ENCODE data around the gene PDZD7. TPM values are rescaled to one million over a fixed set of nuclear protein-coding genes. Genes with fewer than 3 reads are reported as not detected.

PDZD7 gene
- polyA plus RNA-seq, 1 experiment: 0.86 TPM

DNA sequence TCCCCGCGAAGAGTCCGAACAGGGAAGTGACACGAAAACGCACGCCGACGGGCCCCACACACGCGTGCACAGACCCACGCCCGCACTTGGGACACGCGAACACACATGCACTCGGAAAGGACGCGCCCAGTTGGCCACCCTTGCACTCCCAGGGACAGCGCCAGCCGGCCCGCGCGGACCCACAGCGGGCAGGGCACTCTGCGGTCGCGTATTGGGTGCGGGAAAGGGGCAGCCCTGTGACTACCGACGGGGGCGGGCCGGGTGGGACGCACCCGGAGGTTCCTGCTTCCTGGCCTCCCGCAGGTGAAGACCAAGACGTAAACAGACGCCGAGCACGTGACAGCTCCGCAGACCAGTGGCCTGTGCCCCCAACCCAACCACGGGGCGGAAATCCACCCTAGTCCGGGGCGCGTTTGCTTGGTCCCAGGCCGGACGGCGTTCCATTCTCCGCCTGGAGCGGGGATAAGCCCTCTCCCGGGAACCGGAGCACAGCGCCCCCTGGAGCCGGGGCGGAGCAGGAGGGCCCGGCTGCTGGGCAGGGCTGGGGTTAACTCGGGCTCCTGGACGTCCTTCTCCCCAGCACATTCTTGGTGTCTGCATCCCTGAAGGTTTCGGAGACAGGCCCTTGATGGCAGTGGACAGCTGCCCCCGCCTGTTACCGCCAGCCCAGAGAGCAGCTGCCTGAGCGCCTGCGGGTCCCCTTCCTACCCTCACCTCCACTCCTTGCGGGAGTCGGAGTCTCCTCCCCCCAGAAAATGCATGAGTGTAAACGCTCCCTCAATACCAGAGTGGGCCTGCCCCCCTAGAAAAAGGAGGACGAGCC is 33.4 kb downstream of the PDZD7 start:
- no peak for DNase-seq (ENCODE audit: low read depth)
- TF ChIP-seq, protein P1, sequence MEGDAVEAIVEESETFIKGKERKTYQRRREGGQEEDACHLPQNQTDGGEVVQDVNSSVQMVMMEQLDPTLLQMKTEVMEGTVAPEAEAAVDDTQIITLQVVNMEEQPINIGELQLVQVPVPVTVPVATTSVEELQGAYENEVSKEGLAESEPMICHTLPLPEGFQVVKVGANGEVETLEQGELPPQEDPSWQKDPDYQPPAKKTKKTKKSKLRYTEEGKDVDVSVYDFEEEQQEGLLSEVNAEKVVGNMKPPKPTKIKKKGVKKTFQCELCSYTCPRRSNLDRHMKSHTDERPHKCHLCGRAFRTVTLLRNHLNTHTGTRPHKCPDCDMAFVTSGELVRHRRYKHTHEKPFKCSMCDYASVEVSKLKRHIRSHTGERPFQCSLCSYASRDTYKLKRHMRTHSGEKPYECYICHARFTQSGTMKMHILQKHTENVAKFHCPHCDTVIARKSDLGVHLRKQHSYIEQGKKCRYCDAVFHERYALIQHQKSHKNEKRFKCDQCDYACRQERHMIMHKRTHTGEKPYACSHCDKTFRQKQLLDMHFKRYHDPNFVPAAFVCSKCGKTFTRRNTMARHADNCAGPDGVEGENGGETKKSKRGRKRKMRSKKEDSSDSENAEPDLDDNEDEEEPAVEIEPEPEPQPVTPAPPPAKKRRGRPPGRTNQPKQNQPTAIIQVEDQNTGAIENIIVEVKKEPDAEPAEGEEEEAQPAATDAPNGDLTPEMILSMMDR (IDR thresholded peaks at IDR 0.05; ENCODE audit: insufficient read depth, low read depth, low read length): peak; percentile 94
- Histone ChIP-seq H3K27me3 (ENCODE audit: control insufficient read depth, insufficient read depth, low read length) (no peaks in the 10 kb centered on the region), H3K36me3 (ENCODE audit: control insufficient read depth, insufficient read depth, low read length) (peaks cover 11% of the 10 kb centered on the region), H3K4me3 (ENCODE audit: low read depth, low read length) (peak overlapping the region; percentile 71)
- POLR2A ChIA-PET: interaction anchor here (0.6 kb wide), 1 partner anchor 18 kb away, joined by 3 read pairs; no protein-coding TSS in a partner anchor
- CTCF ChIA-PET: interaction anchor here (0.6 to 21.8 kb wide), 23 partner anchors 9 to 143 kb away, joined by 3 to 479 read pairs (median 4); partner anchors contain the start of genes KAZALD1, MRPL43, PDZD7 and SFXN3

DNA sequence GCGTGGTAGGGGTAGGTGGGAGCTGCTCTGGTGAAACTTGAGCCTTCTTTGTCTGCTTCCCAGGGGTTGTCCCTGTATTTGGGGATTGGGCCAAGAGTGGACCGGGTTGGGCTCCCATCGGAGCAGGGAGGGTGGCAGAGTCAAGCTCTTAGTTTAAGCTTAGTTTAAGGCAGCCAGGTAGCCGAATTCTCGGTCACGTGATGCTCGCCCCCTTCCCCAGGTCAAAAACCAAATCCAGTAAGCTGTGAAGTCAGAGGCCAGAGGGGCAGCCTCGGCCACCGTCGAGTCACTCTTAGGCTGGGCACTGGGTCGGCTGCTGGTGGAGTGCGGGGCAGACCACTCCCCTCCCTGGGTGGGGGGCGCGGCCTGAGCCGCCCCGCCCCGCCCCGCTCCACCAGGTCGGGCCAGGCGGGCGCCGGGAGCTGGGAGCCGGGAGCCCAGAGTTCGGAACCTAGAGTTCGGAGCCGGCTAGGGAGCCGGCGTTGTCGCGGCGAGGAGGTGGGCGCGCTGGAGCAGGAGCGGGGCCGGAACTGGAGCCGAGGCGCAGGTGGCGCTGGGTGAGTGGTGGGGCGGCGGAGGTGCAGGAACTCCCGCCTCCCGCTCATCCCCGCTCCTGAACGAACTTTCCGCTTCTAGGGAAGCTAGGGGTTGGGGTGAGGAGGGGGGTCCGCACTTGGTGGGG is 34.1 kb downstream of the PDZD7 start:
- H3K36me3 ChIP-seq (ENCODE audit: control insufficient read depth, insufficient read depth, low read length): peaks cover 10% of the 10 kb centered on the region
- no peaks in the 10 kb centered on the region for H3K27me3 ChIP-seq (ENCODE audit: control insufficient read depth, insufficient read depth, low read length)
- H3K4me3 ChIP-seq (ENCODE audit: low read depth, low read length): peak overlapping the region; percentile 71
- TF ChIP-seq, protein P1 (IDR thresholded peaks at IDR 0.05; ENCODE audit: insufficient read depth, low read depth, low read length): no peak
- no peak for DNase-seq (ENCODE audit: low read depth)
- POLR2A ChIA-PET: interaction anchor here (0.6 kb wide), 1 partner anchor 19 kb away, joined by 3 read pairs; no protein-coding TSS in a partner anchor
- CTCF ChIA-PET: interaction anchor here (0.6 to 21.8 kb wide), 15 partner anchors 10 to 84 kb away, joined by 3 to 479 read pairs (median 7); partner anchors contain the start of genes KAZALD1, MRPL43, PDZD7 and SFXN3

DNA sequence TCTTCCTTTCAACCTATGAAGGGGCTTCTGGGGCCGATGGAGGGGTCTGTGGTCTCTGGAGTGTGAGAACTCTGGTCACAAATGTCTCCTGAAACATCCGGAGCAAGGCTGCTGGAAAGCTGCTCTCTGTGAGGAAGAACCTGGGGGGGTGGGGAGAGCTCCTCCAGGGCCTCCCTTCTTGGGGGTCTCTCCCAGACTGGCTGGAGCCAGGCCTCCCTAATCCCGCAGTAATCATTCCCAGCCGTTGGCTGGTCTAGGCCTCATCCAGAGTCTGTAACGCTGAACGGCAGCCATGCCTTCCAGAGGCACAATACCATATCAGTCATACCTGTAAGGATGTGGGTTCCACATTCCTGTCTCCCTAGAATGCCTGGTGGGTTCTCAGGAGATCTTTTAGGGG is 35.7 kb downstream of the PDZD7 start:
- TF ChIP-seq, protein P1 (IDR thresholded peaks at IDR 0.05; ENCODE audit: insufficient read depth, low read depth, low read length): no peak
- Histone ChIP-seq H3K4me3 (ENCODE audit: low read depth, low read length) (no peak overlapping the region), H3K27me3 (ENCODE audit: control insufficient read depth, insufficient read depth, low read length) (no peaks in the 10 kb centered on the region), H3K36me3 (ENCODE audit: control insufficient read depth, insufficient read depth, low read length) (peaks cover 15% of the 10 kb centered on the region)
- ChIA-PET CTCF (interaction anchor here (0.6 to 21.8 kb wide), 6 partner anchors 14 to 86 kb away, joined by 3 to 479 read pairs (median 6); no protein-coding TSS in a partner anchor), POLR2A (no interaction called here)
- no peak for DNase-seq (ENCODE audit: low read depth)

DNA sequence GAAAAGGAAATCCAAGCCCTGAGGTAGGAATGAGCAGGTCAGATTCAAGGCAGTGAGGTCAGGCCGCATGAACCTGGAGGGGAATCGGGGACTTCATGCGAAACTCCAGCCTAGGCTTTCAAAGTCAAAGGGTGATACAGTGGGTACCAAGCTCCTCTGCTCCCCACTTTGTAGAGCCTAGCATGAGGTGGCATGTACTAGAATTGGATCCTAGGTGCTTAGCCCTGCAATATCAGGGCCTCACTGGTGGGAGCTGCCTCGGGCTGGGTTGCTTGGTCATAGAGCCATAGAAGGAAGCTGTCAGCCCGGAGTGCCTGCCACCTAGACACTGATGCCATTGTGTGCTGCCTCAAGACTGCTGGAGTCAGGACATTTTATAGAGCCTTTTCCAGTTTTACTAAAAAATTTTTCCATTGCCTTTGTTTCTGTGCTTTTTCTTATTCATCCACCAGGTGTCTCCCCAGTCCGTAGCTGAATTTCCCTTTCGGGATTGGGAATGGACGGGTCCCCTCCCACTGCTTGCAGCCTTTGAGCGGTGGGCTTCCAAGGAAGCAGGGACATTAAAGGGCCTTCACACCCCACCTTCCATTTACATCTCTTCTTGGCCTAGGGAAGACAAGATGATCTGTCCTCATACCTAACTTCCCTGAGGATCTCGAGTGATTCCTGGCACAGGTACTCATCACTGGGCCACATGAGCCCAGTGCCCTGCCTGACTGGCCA is 36.8 kb downstream of the PDZD7 start:
- no peaks in the 10 kb centered on the region for H3K27me3 ChIP-seq (ENCODE audit: control insufficient read depth, insufficient read depth, low read length)
- no peak for DNase-seq (ENCODE audit: low read depth)
- ChIA-PET POLR2A (no interaction called here), CTCF (interaction anchor here (0.6 to 21.8 kb wide), 13 partner anchors 9 to 173 kb away, joined by 3 to 479 read pairs (median 6); partner anchors contain the start of genes KAZALD1 and SEMA4G)
- peaks cover 19% of the 10 kb centered on the region for H3K36me3 ChIP-seq (ENCODE audit: control insufficient read depth, insufficient read depth, low read length)
- no peak overlapping the region for H3K4me3 ChIP-seq (ENCODE audit: low read depth, low read length)
- TF ChIP-seq, protein P1 (IDR thresholded peaks at IDR 0.05; ENCODE audit: insufficient read depth, low read depth, low read length): peak; percentile 72

All from BJ (cell line).